Peyer's patch (tissue), 4 donors: Measurements from ENCODE around the gene TLCD2. TPM values are rescaled to one million over a fixed set of nuclear protein-coding genes. Genes with fewer than 3 reads are reported as not detected.
"Not testable (repeated sequence)": the region's sequence is repeated elsewhere in the genome, so short reads cannot be mapped to it uniquely, and the experiment has no call there.

Experiments
- DNase-seq, 3 donors: peaks; one replicate each; pipeline ENCODE4 v3.0.0-alpha.2; 2017 to 2019
- H3K27ac ChIP-seq, 4 donors: fragments of 200-600 bp; sonication (generic); one replicate each; pipeline ENCODE4 v1.5.1; 2016 to 2019
- H3K27me3 ChIP-seq, 2 donors: fragments of 200-600 bp; sonication (generic); one replicate each; pipeline ENCODE4 v1.5.1; 2019
- H3K36me3 ChIP-seq, 3 donors: fragments of 200-600 bp; sonication (generic); one replicate each; pipeline ENCODE4 v1.5.1; 2016 to 2019
- H3K4me1 ChIP-seq, 4 donors: fragments of 200-600 bp; sonication (generic); one replicate each; pipeline ENCODE4 v1.5.1; 2016 to 2019
- H3K4me3 ChIP-seq, 4 donors: fragments of 200-600 bp; sonication (generic); 1 replicate in 3 of 4; 2 replicates in 1 of 4; pipeline ENCODE4 v1.5.1; 2016 to 2019; ENCODE audit warnings: mild to moderate bottlenecking in 1 of 4
- H3K9me3 ChIP-seq, 4 donors: fragments of 200-600 bp; sonication (generic); one replicate each; pipeline ENCODE4 v1.5.1; 2016 to 2019; ENCODE audit warnings: mild to moderate bottlenecking in 1 of 4
- POLR2A ChIP-seq, 2 donors: fragments of 450-650 bp; IDR thresholded peaks; one replicate each; pipeline ENCODE4 v1.5.1; 2017; ENCODE audit warnings: antibody characterized with exemption in 2 of 2, mild to moderate bottlenecking in 2 of 2, moderate library complexity in 2 of 2
- total RNA-seq, 4 donors: library from RNA; depleted of rRNA; stranded (reverse); fragments of >200 nt; gene quantifications; one replicate each; pipeline ENCODE4 v1.1.0, GENCODE V29; 2016
- TF ChIP-seq, protein P1 (sequence below), 6 experiments: fragments of 450-650 bp in 4 of 6; fragments of 200-600 bp in 2 of 6; sonication (generic) in 1 of 6; IDR thresholded peaks; one replicate each; pipeline ENCODE4 v1.5.1; 2017 to 2019; ENCODE audit warnings: antibody characterized with exemption in 6 of 6, mild to moderate bottlenecking in 3 of 6, moderate library complexity in 1 of 6

TLCD2 gene
- total RNA-seq, 4 donors from 2014 or later, result 8.3 to 37.8 (median 19.5) TPM

DNA sequence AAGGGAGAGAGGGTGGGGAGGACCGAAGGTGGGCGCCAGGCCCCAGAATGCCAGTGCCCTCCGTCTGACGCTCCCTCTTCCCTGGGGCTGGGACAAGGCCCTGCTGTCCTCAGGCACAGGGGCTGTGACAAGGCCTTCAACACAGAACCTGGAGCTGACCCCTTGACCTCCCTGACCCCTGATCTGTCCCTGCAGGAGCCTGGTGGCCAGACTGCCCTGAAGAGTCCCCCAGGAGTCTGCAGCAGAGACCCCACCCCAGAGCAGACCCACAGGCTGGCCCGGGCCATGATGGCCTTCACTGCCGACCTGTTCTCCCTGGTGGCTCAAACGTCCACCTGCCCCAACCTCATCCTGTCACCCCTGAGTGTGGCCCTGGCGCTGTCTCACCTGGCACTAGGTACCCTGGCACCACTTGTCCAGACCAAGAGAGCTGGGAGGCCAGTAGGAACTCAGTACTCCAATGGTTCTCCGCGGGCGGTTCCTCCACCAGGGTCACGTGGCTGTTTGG lies 35.4 kb upstream of the TLCD2 start:
- Histone ChIP-seq H3K36me3 (no peaks in the 10 kb centered on the region), H3K4me3 (no peak overlapping the region), H3K27ac (no peak overlapping the region), H3K4me1 (peaks cover 0 to 10% (median 0%) of the 10 kb centered on the region in 4 donors), H3K27me3 (no peaks in the 10 kb centered on the region), H3K9me3 (no peaks in the 10 kb centered on the region)
- TF ChIP-seq, protein P1, sequence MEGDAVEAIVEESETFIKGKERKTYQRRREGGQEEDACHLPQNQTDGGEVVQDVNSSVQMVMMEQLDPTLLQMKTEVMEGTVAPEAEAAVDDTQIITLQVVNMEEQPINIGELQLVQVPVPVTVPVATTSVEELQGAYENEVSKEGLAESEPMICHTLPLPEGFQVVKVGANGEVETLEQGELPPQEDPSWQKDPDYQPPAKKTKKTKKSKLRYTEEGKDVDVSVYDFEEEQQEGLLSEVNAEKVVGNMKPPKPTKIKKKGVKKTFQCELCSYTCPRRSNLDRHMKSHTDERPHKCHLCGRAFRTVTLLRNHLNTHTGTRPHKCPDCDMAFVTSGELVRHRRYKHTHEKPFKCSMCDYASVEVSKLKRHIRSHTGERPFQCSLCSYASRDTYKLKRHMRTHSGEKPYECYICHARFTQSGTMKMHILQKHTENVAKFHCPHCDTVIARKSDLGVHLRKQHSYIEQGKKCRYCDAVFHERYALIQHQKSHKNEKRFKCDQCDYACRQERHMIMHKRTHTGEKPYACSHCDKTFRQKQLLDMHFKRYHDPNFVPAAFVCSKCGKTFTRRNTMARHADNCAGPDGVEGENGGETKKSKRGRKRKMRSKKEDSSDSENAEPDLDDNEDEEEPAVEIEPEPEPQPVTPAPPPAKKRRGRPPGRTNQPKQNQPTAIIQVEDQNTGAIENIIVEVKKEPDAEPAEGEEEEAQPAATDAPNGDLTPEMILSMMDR (IDR thresholded peaks at IDR 0.05), result no peak
- TF ChIP-seq POLR2A (IDR thresholded peaks at IDR 0.05), result no peak
- DNase-seq, result no peak

DNA sequence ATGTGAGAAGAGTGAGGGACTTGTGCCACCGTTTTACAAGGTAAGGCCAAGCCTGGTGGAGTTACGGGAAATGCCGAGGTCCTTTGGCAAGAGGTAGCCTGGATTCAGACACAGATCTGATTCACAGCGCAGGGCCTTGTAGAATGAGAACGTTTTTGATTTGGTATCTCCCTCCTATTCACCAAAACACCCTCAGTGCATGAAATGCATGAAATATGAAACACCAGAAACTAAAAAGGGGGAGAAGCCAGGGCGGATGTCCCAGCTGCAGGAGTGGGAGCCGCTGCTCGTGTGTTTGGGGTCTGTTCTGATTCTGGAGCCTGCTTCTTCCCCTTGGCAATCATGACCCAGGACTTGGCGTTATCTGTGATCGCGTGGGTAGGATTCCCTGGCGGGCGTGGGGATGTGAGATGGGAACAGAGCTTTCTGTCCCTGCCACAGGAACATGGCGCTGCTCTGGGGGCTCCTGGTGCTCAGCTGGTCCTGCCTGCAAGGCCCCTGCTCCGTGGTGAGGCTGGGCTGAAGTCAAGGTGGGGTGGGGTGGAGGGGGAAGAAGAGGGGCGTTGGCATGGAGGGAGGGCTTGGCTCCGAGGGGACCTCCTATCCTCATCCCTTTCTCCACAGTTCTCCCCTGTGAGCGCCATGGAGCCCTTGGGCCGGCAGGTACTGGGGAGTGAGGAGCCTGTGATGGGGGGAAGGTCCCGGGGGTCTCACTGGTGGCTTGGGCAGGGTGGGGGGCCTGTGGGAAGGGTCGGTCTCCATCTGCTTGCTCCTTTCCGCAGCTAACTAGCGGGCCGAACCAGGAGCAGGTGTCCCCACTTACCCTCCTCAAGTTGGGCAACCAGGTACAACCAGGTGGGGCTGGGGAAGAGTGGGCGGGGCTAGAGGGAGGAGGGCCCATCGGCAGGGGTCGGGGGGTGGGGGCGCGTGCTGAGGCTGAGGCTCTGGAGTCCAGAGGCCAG lies 34.7 kb upstream of the TLCD2 start:
- peak overlapping the region in 2 of 4 donors; percentile 31 to 40 for H3K27ac ChIP-seq
- H3K36me3 ChIP-seq, result no peaks in the 10 kb centered on the region
- TF ChIP-seq, protein P1 (IDR thresholded peaks at IDR 0.05), result no peak
- no peak for TF ChIP-seq POLR2A (IDR thresholded peaks at IDR 0.05)
- peaks cover 0 to 10% (median 0%) of the 10 kb centered on the region in 4 donors for H3K4me1 ChIP-seq
- DNase-seq, result no peak
- H3K4me3 ChIP-seq, result peak overlapping the region in 1 of 4 donors; percentile 6
- H3K27me3 ChIP-seq, result no peaks in the 10 kb centered on the region
- no peaks in the 10 kb centered on the region for H3K9me3 ChIP-seq

DNA sequence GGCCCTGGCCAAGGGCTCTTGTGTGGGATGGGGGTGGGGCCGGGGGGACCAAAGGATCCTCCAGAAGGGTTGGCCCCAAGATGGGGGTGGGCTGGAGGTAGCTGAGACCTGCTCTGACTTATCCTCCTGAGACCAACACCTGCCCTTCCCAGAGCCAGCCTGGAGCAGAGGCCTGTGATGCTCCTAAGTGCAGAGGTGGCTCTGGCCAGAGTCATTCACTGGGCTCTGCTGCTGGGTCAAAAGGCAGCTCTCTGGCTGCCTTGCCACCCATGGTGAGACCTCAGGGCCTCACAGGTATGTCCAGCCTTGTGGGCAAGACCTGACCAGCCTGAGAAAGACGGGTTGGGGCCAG lies 32.9 kb upstream of the TLCD2 start:
- no peaks in the 10 kb centered on the region for H3K27me3 ChIP-seq
- peaks cover 0 to 10% (median 0%) of the 10 kb centered on the region in 4 donors for H3K4me1 ChIP-seq
- no peaks in the 10 kb centered on the region for H3K9me3 ChIP-seq
- no peaks in the 10 kb centered on the region for H3K36me3 ChIP-seq
- TF ChIP-seq POLR2A (IDR thresholded peaks at IDR 0.05), result no peak
- TF ChIP-seq, protein P1 (IDR thresholded peaks at IDR 0.05), result no peak
- no peak for DNase-seq
- peak overlapping the region in 1 of 4 donors; percentile 25 for H3K4me3 ChIP-seq
- H3K27ac ChIP-seq, result no peak overlapping the region

DNA sequence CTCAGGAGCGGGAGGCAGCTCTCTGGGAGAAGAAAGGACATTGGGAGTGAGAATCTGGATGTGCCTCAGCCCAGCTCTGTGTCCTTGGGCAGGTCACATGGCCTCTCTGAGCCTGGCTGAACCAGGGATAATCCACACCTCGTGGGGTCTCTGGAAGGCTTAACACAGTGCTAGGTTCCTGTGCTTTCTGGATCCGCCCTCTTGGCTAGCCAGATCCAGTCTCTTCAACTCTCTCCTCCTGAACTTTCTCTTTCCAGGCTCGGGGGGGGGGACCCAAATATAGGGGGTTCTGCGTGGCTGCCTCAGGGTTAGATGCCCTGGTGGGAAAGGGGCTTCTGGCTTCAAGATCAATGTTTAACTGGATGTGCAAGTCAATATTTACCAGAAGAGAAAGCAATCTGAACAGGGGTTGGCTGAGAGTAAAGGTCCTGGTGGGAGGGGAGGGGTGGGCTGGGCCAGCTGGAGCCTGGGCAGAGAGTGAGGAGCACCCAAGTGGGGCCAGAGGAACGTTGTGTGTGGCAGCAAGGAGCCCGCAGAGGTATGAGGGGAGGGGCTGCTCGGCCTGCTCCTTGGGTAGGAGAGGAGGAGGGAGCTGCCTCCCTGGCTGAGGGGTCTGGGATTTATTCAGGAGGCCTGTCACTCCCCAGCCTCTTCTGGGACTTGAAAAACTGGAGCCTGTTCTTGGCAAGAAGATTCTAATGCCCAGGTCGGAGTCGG lies 32.4 kb upstream of the TLCD2 start, which contains the start of gene SERPINF2:
Gene SERPINF2 (plus strand): TSS at position 501 of the 717 bp plus-strand sequence. CDS start 2,125 bp downstream, outside the sequence.
- no peak within 1 kb of the TSS for H3K27ac ChIP-seq
- peaks cover 0 to 10% (median 0%) of the 10 kb centered on the region in 4 donors for H3K4me1 ChIP-seq
- peaks cover 0 to 5% (median 0%) of the 10 kb centered on the region in 3 donors for H3K36me3 ChIP-seq
- peak within 1 kb of the TSS in 1 of 4 donors; percentile 25 for H3K4me3 ChIP-seq
- H3K27me3 ChIP-seq, result no peaks in the 10 kb centered on the region
- TF ChIP-seq, protein P1 (IDR thresholded peaks at IDR 0.05), result no peak
- TF ChIP-seq POLR2A (IDR thresholded peaks at IDR 0.05), result no peak
- no peak for DNase-seq
- H3K9me3 ChIP-seq, result no peaks in the 10 kb centered on the region

DNA sequence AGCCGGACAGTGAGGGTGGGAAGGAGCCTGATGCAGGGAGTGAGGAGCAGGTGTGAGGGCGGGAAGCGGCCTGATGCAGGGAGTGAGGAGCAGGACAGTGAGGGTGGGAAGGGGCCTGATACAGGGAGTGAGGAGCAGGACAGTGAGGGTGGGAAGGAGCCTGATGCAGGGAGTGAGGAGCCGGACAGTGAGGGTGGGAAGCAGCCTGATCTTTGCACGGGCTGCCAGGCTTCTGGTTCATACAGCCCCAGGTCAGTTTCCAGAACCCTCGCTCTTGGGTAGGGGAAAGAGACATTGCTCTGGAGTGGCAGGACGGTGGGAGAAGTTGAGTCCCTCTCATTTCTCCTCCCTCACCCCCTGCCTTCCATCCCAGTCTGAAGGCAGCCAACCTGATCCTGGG lies 31.7 kb upstream of the TLCD2 start:
- not testable (repeated sequence) for DNase-seq, H3K9me3 ChIP-seq
- H3K4me1 ChIP-seq, result peaks cover 0 to 14% (median 0%) of the 10 kb centered on the region in 4 donors

More for the DNA sequence above, 31.7 kb upstream of the TLCD2 start:
- not testable (repeated sequence) for H3K4me3 ChIP-seq, H3K27ac ChIP-seq, H3K27me3 ChIP-seq
- H3K36me3 ChIP-seq, result peaks cover 0 to 11% (median 0%) of the 10 kb centered on the region in 3 donors
